ENCODE measurements around the gene JUN.

Gene JUN

DNA sequence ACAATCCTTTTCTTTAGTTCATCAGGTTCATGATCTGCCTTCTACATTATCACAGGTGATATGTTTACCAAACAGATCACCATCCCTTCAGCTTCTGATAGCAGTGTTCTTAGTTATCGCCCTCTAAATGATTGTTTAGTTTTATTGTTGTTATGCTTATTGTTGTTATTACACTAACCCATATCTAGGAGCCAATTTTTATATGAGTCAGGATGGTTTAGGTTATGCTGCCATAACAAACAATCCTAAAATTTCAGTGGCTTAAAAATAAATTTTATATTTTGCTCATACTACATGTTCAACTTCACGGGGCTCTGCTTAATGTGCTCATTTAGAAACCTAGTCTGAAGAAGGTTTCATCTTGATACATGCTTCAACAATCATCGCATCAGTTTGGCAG, 4.4 kb upstream of the JUN start:
- no peak for DNase-seq (ENCODE audit: extremely low spot score)
- ChIA-PET CTCF (no interaction called here), POLR2A (interaction anchor here (1.6 kb wide), 1 partner anchor 225 kb away, joined by 3 read pairs; no protein-coding TSS in a partner anchor)
- TF ChIP-seq LEF1 (IDR thresholded peaks at IDR 0.05; ENCODE audit: borderline replicate concordance) = no peak
- no peak for TF ChIP-seq FOXK2 (IDR thresholded peaks at IDR 0.05)
- TF ChIP-seq CTBP1 (IDR thresholded peaks at IDR 0.05; ENCODE audit: borderline replicate concordance) = no peak
- TF ChIP-seq, protein P1, sequence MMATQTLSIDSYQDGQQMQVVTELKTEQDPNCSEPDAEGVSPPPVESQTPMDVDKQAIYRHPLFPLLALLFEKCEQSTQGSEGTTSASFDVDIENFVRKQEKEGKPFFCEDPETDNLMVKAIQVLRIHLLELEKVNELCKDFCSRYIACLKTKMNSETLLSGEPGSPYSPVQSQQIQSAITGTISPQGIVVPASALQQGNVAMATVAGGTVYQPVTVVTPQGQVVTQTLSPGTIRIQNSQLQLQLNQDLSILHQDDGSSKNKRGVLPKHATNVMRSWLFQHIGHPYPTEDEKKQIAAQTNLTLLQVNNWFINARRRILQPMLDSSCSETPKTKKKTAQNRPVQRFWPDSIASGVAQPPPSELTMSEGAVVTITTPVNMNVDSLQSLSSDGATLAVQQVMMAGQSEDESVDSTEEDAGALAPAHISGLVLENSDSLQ (IDR thresholded peaks at IDR 0.05) = no peak
- no peak for TF ChIP-seq ARNT (IDR thresholded peaks at IDR 0.05)
- no peak for TF ChIP-seq ZNF384 (IDR thresholded peaks at IDR 0.05)
- TF ChIP-seq SP1 (IDR thresholded peaks at IDR 0.05) = no peak
- no peak for TF ChIP-seq NFRKB (IDR thresholded peaks at IDR 0.05)
- no peak for TF ChIP-seq SUZ12 (IDR thresholded peaks at IDR 0.05)
- no peak for TF ChIP-seq HDGF (IDR thresholded peaks at IDR 0.05; ENCODE audit: borderline replicate concordance)
- TF ChIP-seq FOXA1 (IDR thresholded peaks at IDR 0.05) = no peak
- TF ChIP-seq ELF4 (IDR thresholded peaks at IDR 0.05) = no peak
- TF ChIP-seq L3MBTL2 (conservative IDR thresholded peaks at IDR 0.05) = no peak
- no peak for TF ChIP-seq BHLHE40 (IDR thresholded peaks at IDR 0.05; ENCODE audit: borderline replicate concordance)

DNA sequence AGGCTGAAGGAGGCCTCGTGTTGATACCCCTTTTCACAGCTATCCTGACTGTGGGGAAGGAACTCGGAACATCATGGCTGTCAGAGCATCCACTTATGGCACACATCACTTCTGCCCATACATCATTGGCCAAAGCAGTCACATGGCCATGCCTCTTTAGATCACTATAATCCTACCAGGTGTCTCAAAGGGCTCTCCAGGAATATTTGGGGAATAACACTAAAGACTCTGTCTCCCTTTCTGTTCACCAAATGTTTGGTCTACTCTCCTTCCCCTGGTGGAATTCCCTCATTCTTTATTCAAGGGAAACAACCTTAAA, 3.0 kb upstream of the JUN start:
- DNase-seq (ENCODE audit: extremely low spot score) = no peak
- ChIA-PET CTCF (no interaction called here), POLR2A (no interaction called here)
- TF ChIP-seq, protein P1 (IDR thresholded peaks at IDR 0.05) = no peak

DNA sequence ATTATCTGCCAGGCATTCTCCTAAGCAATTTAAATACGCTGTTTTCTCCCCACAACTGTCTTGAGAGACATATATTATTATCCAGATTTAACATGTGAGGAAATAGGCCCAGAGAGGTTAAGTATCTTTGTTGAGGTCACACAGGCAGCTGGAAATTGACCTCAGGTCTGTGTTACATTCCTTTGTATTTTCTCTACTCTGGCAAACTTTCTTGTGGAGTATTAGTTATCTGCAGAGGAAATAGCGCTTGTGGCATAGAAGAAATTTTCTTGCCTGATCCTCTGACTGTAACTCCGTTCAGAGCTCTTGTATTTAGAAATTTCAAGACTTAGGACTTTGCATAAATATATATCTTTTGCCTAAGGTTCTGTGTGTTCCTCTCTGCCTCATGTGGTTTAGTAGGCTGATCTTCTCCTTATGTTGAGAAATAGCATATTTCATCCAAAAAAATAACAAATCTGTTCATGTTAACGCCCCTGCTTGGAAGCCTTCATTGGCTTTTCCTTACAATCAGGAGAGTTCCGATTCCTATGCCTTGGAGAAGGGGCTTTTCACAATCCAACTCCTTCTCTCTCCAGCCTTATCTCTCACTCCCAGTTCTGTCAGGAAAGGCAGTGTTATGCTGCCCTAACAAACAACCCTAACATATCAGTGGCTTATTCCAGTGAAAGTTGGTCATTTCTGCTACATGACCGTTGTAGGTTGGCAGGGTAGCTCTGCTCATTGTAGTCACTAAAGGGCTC, 2.5 kb upstream of the JUN start:
- CTCF ChIA-PET = interaction anchor here (0.8 to 2.0 kb wide), 2 partner anchors 292 to 913 kb away, joined by 3 to 4 read pairs; no protein-coding TSS in a partner anchor
- POLR2A ChIA-PET = interaction anchor here (1.0 to 1.1 kb wide), 3 partner anchors 9 to 116 kb away, joined by 3 read pairs; no protein-coding TSS in a partner anchor
- TF ChIP-seq BHLHE40 (IDR thresholded peaks at IDR 0.05; ENCODE audit: borderline replicate concordance) = no peak
- no peak for TF ChIP-seq LEF1 (IDR thresholded peaks at IDR 0.05; ENCODE audit: borderline replicate concordance)
- TF ChIP-seq CTBP1 (IDR thresholded peaks at IDR 0.05; ENCODE audit: borderline replicate concordance) = no peak
- TF ChIP-seq FOXK2 (IDR thresholded peaks at IDR 0.05) = no peak
- TF ChIP-seq, protein P1 (IDR thresholded peaks at IDR 0.05) = no peak
- TF ChIP-seq SP1 (IDR thresholded peaks at IDR 0.05) = no peak
- no peak for TF ChIP-seq ZNF384 (IDR thresholded peaks at IDR 0.05)
- no peak for TF ChIP-seq L3MBTL2 (conservative IDR thresholded peaks at IDR 0.05)
- TF ChIP-seq SUZ12 (IDR thresholded peaks at IDR 0.05) = no peak
- TF ChIP-seq ARNT (IDR thresholded peaks at IDR 0.05) = no peak
- no peak for TF ChIP-seq HDGF (IDR thresholded peaks at IDR 0.05; ENCODE audit: borderline replicate concordance)
- no peak for DNase-seq (ENCODE audit: extremely low spot score)

DNA sequence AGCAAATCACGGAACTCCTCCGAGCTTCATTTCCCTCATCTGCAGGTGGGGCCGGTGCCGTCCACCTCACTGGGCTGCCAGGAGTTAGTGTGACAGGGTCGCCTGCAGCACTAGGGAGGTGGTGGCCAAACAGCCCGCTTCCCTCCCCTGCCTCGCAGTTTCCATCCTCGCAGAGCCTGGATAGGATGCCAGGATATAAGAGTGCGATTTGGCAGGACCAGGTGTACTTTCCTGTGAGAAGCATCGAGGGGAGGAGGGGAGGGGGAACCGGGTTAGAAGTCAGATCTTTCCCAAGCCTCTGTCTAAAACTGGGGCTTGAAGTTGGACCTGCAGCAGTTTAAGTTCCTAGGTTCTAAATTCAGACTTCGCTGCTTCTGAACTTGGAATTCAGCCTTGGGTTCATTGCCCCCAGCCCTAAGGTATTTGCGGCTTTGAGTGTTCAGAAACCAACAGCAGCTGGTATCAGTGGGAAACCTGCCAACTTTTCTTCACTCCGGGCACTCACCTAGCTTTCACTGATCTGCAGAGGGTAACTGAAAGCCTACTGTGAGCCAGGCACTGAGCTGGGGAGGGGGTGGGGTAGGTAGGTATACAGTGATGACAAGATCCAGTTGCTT, 1.7 kb upstream of the JUN start:
- DNase-seq (ENCODE audit: extremely low spot score) = peak; percentile 21
- TF ChIP-seq BHLHE40 (IDR thresholded peaks at IDR 0.05; ENCODE audit: borderline replicate concordance) (no peak), SUZ12 (IDR thresholded peaks at IDR 0.05) (no peak), TARDBP (IDR thresholded peaks at IDR 0.05) (no peak), NFRKB (IDR thresholded peaks at IDR 0.05) (no peak), HDGF (IDR thresholded peaks at IDR 0.05; ENCODE audit: borderline replicate concordance) (no peak), LEF1 (IDR thresholded peaks at IDR 0.05; ENCODE audit: borderline replicate concordance) (no peak), ZNF384 (IDR thresholded peaks at IDR 0.05) (no peak), ARNT (IDR thresholded peaks at IDR 0.05) (no peak), SP1 (IDR thresholded peaks at IDR 0.05) (no peak)
- TF ChIP-seq, protein P1 (IDR thresholded peaks at IDR 0.05) = no peak
- POLR2A ChIA-PET = interaction anchor here (1.0 to 2.1 kb wide), 5 partner anchors 10 to 433 kb away, joined by 3 to 10 read pairs (median 3); no protein-coding TSS in a partner anchor
- CTCF ChIA-PET = interaction anchor here (0.6 to 2.0 kb wide), 5 partner anchors 12 to 1116 kb away, joined by 3 to 5 read pairs (median 3); no protein-coding TSS in a partner anchor

DNA sequence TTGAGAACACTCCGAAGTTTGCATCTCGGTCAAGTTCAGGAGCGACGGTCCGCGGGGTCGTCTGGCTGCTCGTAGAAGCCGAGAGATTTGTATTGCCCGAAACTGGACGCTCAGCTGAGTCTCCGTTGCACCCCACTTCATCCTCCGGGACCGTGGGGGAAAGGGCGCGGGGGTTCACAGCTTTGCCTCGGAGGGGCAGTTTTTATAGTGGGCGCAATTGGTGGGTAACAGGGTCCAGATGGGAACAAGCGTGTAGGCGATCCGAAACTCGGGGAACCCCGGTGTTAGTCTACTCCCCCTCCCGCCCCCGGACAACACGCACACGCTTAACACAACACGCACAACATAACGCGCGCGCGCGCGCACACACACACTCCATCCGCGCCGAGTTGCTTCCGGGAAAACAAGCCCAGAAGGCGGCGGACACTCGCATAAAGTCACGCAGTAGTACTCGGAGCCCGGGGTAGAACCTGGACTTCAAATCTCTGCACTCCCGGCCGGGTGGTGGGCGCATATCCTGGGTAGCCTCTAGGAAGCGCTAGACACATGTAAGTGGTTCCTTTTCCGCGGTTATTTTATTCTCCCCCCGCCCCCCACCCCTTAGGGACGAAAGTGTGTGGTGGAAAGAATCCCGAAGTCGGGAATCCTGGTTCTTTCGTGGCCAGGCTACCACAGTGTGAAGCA, 1.1 kb upstream of the JUN start:
- DNase-seq (ENCODE audit: extremely low spot score) = peak; percentile 82
- TF ChIP-seq FOXM1 (IDR thresholded peaks at IDR 0.05; ENCODE audit: borderline replicate concordance) (peak; percentile 91), TARDBP (IDR thresholded peaks at IDR 0.05) (peak; percentile 53; the same call in 1 of the 2 replicates), HDGF (IDR thresholded peaks at IDR 0.05; ENCODE audit: borderline replicate concordance) (no peak), L3MBTL2 (conservative IDR thresholded peaks at IDR 0.05) (peak; percentile 76)
- ChIA-PET POLR2A (interaction anchor here (0.7 to 2.2 kb wide), 14 partner anchors 11 to 894 kb away, joined by 3 to 16 read pairs (median 4); no protein-coding TSS in a partner anchor), CTCF (interaction anchor here (0.6 to 2.0 kb wide), 5 partner anchors 12 to 1116 kb away, joined by 3 to 5 read pairs (median 3); no protein-coding TSS in a partner anchor)

All from HEK293T (cell line).